Left lobe of liver (tissue), 2 donors: ENCODE results near the gene ZFR. TPM values are rescaled to one million over a fixed set of nuclear protein-coding genes. Genes with fewer than 3 reads are reported as not detected.
"Not testable (repeated sequence)": the region's sequence is repeated elsewhere in the genome, so short reads cannot be mapped to it uniquely, and the experiment has no call there.

Experiments
- ATAC-seq: fragments of 200-7000 bp; cut with Tn5 transposase; one replicate; pipeline ENCODE4 v1.9.1; 2020; ENCODE audit warnings: mild to moderate bottlenecking, moderate library complexity
- DNase-seq: peaks from one replicate; pipeline ENCODE4 v3.0.0-alpha.2; 2020; ENCODE audit warnings: low spot score
- total RNA-seq: library from RNA; stranded (reverse); gene quantifications from one replicate; pipeline ENCODE4 v1.2.1, GENCODE V29; 2021
- donor health status: DM: no; HTN: no; CAD: no; lungs with moderate emphysema.
- donor health status: DM: no; HTN: yes; CAD: no.

The ZFR gene
- total RNA-seq, 1 donor from 2014 or later = 18.2 TPM

- ATAC-seq (no peak), DNase-seq (no peak)
These were observed 119.5 kb downstream of the ZFR start for GRCh38 chr5:32325062-32325461.

DNA sequence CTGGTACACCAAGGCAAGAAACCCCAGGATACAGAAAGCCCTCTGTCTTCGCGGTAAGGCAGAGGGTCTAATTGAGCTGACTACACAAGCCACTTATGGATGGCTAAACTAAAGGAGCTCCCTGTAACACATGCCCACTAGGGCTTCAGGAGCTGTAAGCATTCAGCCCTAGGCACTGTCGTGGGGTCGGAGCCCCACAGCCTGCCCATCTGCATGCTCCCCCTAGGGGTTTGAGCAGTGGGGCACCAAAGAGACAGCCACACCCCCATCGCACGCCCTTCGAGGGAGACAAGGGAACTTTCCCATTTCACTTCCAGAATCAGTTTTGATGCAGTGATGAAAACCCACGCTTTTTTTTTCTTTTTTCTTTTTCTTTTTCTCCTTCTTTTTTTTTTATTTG, 120.8 kb downstream of the ZFR start:
- ATAC-seq (no peak), DNase-seq (no peak)

GRCh38 chr5:32322882-32323281, 121.7 kb downstream of the ZFR start:
- DNase-seq = no peak
- no peak for ATAC-seq

- not testable (repeated sequence) for ATAC-seq, DNase-seq
These were observed 122.8 kb downstream of the ZFR start for GRCh38 chr5:32321787-32322186.

GRCh38 chr5:32320576-32320975, 124.0 kb downstream of the ZFR start:
- no peak for ATAC-seq
- no peak for DNase-seq

GRCh38 chr5:32319926-32320543, 124.5 kb downstream of the ZFR start:
- no peak for DNase-seq
- no peak for ATAC-seq

- DNase-seq (no peak), ATAC-seq (no peak)
These were observed 125.1 kb downstream of the ZFR start for GRCh38 chr5:32319392-32319791.

DNA sequence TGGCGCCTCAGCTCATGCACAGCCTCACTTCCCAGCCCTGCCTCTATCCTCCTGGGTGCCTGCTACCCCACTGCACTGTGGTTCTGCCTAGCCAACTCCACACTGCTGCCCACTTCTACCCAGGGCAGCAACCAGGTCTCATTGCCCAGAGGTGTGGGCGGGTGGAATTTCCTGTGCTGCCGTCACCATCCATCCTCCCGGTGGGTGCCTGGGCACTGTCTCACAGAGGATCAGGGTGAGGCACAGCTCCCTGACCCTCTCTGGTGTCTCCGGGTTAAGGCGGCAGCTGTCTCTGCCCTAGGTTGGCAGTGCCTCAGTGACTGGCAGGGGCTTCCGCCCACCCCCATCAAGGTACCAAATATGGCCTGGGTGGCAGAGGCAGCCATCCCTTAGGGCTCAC, 127.5 kb downstream of the ZFR start:
- ATAC-seq = no peak
- no peak for DNase-seq

- ATAC-seq (no peak), DNase-seq (no peak)
These were observed 129.1 kb downstream of the ZFR start for GRCh38 chr5:32315221-32316014.

DNA sequence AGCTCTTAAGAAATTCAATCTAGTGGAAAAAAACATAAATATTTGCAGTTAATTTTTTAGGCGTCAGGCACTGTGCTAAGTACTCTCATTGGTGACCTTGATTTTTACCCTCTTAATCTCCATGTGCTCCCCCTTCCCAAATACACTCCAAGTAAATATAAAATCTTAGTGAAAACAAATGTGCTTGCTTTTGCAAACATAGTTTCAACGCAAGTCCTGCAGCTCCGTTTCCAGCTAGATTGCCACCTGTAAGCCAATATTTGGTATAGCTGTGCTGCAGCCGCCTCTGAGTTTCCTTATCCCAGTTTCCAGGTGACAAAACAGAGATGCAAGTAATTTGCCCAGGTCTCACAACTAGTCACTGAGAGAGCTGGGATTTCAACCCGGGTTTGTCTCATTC, 129.9 kb downstream of the ZFR start:
- DNase-seq (no peak), ATAC-seq (no peak)

DNA sequence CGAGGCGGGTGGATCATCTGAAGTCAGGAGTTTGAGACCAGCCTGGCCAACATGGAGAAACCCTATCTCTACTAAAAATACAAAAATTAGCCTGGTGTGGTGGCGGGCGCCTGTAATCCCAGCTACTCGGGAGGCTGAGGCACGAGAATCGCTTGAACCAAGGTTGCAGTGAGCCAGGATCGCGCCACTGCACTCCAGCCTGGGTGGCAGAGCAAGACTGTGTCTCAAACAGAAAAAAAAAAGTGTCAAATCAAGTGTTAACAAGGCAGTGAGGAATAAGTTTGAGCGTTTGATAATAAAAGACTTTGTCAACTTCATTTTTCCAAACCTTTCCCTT, 130.4 kb downstream of the ZFR start:
- not testable (repeated sequence) for DNase-seq, ATAC-seq

DNA sequence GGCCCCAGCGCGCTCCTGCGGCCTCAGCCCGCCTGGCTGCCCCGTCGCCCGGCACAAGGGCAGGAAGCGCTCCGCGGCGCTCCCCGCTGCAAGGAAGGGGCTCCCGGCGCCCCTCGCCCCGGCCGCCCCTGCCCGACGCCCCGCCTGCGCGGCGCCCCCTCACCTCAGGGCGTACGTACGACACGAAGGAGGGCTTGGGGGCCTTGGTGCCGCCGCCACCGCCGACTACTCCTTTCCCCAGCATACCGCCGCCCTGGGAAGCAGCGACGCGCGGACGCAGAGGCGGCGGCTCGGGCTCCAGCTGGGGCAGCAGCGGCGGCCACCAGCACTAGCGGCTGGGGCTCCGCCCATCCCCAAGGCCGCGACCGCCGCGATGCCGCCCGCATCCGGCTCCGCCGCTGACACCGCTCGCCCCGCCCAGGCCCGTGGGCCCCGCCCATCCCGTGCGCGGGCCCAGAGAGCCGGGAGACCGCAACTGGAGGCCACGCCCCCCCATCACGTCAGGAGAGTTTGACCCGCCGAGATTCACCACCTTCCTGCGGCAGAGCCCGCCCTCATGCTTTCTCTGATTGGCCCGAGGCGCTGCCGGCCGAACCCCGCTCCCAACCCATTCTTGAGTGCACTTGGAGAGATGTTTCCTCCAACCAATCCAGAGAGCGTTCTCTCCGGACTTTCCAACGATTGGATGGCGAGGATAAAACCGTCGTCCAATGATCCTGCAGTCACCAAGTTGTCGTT, 131.8 kb downstream of the ZFR start, which contains the start of gene MTMR12:
Gene MTMR12 (minus strand): TSS at position 345 of the 738 bp plus-strand sequence. CDS start 101 bp downstream, at position 244.
- DNase-seq (peak; percentile 100), ATAC-seq (peak; percentile 93)

DNA sequence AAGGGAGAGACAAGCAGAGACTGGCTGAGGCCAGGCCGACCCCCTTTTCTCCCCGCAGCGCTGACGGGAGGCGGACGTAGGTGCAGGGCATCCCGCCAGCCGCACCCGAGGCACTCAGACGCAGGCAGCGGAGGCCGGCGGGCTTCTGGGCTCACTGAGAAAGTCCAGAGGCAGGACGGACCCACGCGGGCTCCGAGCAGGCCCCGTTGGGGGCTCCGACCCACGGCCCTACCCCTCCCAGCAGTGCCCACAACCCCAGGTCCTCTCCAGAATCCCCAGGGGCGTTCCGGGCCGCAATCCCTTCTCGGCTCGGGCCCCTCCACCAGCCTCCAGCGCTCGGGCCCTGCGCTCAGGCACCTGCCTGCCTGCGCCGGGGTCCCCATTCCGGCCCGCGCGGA, 132.3 kb downstream of the ZFR start:
- DNase-seq (peak; percentile 69), ATAC-seq (peak; percentile 43)

DNA sequence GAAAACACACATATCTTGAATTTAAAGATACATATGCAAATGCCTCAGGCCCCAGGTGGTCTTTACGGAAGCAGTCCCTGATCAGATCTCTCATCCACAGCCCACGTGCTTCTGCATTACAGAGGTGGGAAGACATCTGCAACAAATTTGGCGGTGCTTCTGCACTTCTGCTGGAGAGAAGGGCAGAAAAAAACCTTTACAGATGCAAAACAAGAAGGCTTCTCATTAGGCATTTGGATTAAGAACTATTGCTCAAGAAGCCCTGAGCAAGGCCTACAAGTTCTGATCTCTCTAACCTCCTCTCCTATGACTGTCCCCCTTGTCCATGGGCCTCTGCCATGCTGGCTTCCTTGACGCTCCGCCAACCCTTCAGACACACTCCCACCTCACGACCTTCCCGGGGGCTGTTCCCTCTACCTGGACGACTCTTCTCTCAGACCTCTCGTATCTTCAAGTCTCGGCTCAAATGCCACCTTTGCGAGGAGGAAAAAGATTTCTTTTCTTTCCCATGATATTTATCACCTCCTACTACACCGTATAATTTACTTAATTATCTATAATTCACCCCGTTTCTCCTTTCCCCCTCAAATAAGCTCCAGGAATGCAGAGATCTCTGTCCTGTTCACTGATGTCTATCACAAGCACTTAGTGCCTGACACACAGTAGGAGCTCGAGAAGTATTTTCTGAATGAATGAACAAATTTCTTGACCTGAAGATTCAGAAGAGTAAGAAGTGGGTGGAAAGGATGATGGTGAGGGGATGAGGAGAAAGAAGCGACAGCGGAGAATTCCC, 132.9 kb downstream of the ZFR start:
- DNase-seq = no peak
- no peak for ATAC-seq

DNA sequence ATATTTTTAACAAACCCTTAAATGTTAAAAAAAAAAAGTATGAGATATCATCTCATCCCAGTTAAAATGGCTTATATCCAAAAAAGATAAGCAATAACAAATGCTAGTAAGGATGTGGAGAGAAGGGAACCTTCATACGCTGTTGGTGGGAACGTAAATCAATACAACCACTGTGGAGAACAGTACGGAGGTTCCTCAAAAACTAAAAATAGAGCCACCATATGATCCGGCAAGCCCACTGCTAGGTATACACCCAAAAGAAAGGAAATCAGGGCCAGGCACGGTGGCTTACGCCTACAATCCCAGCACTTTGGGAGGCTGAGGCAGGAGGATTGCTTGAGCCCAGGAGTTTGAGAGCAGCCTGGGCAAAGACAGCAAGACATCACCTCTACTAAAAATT, 134.8 kb downstream of the ZFR start:
- ATAC-seq (no peak), DNase-seq (no peak)

DNA sequence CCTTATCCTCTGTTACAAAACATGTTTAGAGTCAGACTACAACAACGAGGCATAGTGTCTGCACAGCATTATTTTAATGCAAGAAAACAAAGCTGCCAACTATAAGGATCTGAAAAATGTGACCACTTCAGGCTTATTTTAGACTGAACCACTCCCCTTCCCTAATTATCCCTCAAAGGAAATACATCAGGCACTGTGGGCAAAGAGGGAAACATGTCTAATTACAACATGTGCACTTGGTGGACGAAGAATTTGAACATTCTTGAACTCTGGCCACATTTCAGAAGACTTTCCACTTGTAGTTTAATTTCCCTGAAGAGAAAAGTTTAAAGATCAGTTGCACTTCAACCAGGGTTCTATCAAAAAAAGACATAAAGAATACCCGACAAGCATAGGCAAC, 135.6 kb downstream of the ZFR start:
- ATAC-seq = no peak

DNA sequence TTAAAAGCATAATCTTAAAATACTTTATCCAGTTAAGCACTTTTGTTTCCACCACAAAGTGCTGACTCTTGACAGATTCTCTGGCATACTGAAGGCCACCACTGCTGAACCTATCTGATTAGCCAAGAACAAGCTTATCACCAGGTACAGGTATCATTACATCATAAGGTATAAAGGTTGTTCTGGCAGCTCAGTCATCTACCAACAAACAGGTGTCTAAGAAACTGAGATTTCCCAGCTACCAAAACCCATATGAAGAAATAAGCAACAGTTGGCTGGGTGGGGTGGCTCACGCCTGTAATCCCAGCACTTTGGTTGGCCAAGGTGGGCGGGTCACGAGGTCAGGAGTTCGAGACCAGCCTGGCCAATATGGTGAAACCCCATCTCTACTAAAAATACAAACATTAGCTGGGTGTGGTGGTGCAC, 136.8 kb downstream of the ZFR start:
- ATAC-seq = peak; percentile 73
- peak; percentile 56 for DNase-seq

More for the DNA sequence above, 135.6 kb downstream of the ZFR start:
- DNase-seq = no peak

DNA sequence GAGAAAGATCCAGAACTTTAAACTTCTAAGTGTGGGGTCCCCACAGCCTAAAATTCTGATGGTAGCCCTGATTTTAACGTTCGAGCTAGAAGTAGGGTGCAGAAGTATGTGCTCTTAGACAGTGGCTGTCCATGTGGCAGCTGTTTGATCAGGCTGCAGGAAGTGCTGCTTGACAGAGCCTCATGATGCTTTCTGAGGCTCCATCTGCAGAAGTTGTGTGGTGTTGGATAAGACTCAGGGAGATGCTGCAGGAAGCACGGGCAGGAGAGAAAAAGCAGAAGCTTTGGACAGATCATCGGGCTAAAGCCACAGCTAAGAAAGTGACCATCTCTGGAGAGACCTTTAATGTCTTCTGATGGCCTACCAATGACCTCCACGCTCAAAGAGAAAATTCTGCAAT, 139.9 kb downstream of the ZFR start:
- ATAC-seq = no peak
- no peak for DNase-seq
